OCI-LY7 (cell line): Measurements from ENCODE around the gene NDOR1. TPM values are rescaled to one million over a fixed set of nuclear protein-coding genes. Genes with fewer than 3 reads are reported as not detected.

Source experiments
- BruUV-seq: library from RNA; stranded (reverse); fragments of 400-500 nt; replicated peaks from 2 replicates; lab custom pipeline; 2021; lab: Mats Ljungman, UMichigan
- CTCF ChIA-PET: fragments of 300-600 bp; sonication (Branson Sonifier 250); formaldehyde crosslinking; loops from one replicate; lab custom pipeline; 2022; ENCODE audit warnings: antibody characterized with exemption; ENCODE audit not compliant: unreplicated experiment; lab: Charles Lee
- POLR2A ChIA-PET: fragments of 300-600 bp; sonication (Branson Sonifier 250); formaldehyde crosslinking; loops from one replicate; lab custom pipeline; 2022; ENCODE audit warnings: antibody characterized with exemption; lab: Charles Lee
- DNase-seq: peaks from one replicate; pipeline ENCODE4 v3.0.0-alpha.2; 2015; ENCODE audit warnings: low spot score
- H2AFZ ChIP-seq: fragments of 200-600 bp; sonication (generic), shearing (Covaris generic); 2 replicates; pipeline ENCODE4 v1.6.1; 2014; ENCODE audit warnings: mild to moderate bottlenecking, antibody characterized with exemption, low read length, moderate library complexity
- H3K27ac ChIP-seq: fragments of 200-600 bp; sonication (generic); 2 replicates; pipeline ENCODE4 v1.5.1; 2014; ENCODE audit warnings: mixed run types, low read depth, mild to moderate bottlenecking, moderate library complexity, low read length, inconsistent platforms; ENCODE audit not compliant: poor library complexity, severe bottlenecking
- H3K36me3 ChIP-seq: fragments of 200-600 bp; sonication (generic); 2 replicates; pipeline ENCODE4 v1.6.1; 2014; ENCODE audit warnings: mild to moderate bottlenecking, antibody characterized with exemption, low read length, moderate library complexity, mixed read lengths; ENCODE audit not compliant: insufficient read depth
- H3K4me1 ChIP-seq: fragments of 200-600 bp; sonication (generic); 2 replicates; pipeline ENCODE4 v1.5.1; 2014; ENCODE audit warnings: mild to moderate bottlenecking, low read length; ENCODE audit not compliant: insufficient read depth, poor library complexity, severe bottlenecking
- H3K4me2 ChIP-seq: fragments of 200-600 bp; sonication (generic); 2 replicates; pipeline ENCODE4 v1.6.1; 2014; ENCODE audit warnings: mild to moderate bottlenecking, low read length
- H3K4me3 ChIP-seq: fragments of 200-600 bp; sonication (generic); 2 replicates; pipeline ENCODE4 v1.5.1; 2014; ENCODE audit warnings: mild to moderate bottlenecking, low read depth, low read length; ENCODE audit not compliant: poor library complexity, severe bottlenecking
- H3K79me2 ChIP-seq: fragments of 200-600 bp; sonication (generic); 2 replicates; pipeline ENCODE4 v1.6.1; 2016; ENCODE audit warnings: low read depth, mild to moderate bottlenecking, low read length, moderate library complexity, mixed read lengths; ENCODE audit not compliant: insufficient read depth
- H3K9me2 ChIP-seq: fragments of 200-600 bp; sonication (generic); 2 replicates; pipeline ENCODE4 v1.6.1; 2016; ENCODE audit warnings: mild to moderate bottlenecking, low read length, mixed read lengths; ENCODE audit not compliant: insufficient read depth
- H3K9me3 ChIP-seq: fragments of 200-600 bp; sonication (generic); 2 replicates; pipeline ENCODE4 v1.6.1; 2014; ENCODE audit warnings: mild to moderate bottlenecking, mixed run types, low read length, mixed read lengths
- H4K20me1 ChIP-seq: fragments of 200-600 bp; sonication (generic); 2 replicates; pipeline ENCODE4 v1.6.1; 2014; ENCODE audit warnings: mild to moderate bottlenecking, antibody characterized with exemption, low read length, moderate library complexity, mixed read lengths; ENCODE audit not compliant: insufficient read depth
- EZH2phosphoT487 ChIP-seq: fragments of 200-600 bp; sonication (generic); IDR thresholded peaks from 2 replicates; pipeline ENCODE4 v1.6.1; 2018; ENCODE audit warnings: low read depth, borderline replicate concordance, mild to moderate bottlenecking, mixed run types, antibody characterized with exemption, low read length, moderate library complexity, mixed read lengths
- intact Hi-C: fragments of 100-400 bp; cut with micrococcal nuclease; formaldehyde crosslinking; loops from one replicate; pipeline ENCODE4 v1.10.0; 2022; ENCODE audit not compliant: unreplicated experiment
- total RNA-seq, 2 experiments: library from RNA; depleted of rRNA in 1 of 2; stranded (reverse); fragments of >200 nt in 1 of 2; shearing (Covaris generic) in 1 of 2; gene quantifications; 2 replicates each; pipeline ENCODE4 v1.2.3, GENCODE V29; 2014 to 2022
- TF ChIP-seq, protein P1 (sequence below): fragments of 200-600 bp; sonication (generic); conservative IDR thresholded peaks from 2 replicates; pipeline ENCODE4 v1.5.1; 2014; ENCODE audit warnings: mild to moderate bottlenecking, antibody characterized with exemption, low read length, moderate library complexity, mixed read lengths

Gene NDOR1
- total RNA-seq, 2 experiments from 2014 or later: 30.4 to 61.9 TPM

DNA sequence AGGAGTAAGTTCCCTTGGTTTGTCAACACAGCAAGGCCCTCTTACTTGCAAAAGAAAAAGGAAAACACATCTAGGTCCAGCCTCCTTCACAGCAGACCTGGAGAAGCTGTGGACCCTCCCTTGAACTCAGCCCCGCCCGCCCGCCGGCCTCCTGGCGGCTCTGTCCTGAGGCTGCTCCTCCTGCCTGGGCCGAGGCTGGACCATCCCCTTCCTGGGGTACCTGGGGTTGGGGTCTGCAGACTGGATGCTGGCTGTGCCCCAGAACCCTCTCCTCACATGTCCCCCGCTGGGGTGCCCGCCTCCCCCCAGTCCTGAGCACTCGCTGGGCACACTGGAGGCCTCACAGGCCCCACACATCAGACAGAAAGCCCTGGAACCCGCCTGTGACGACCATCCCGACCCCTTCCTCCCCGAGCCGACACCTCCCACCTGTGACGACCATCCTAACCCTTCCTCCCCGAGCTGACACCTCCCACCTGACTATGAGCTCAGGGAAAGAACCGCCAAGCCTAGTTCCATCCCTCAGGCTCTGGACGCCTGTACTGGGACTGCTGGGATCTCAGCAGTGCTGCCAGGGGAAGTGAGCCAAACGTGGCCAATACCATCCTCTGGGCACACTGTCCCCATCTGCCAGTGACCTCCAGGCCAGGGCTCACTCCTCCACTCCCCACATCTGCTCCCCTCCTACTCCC lies 26.4 kb upstream of the NDOR1 start:
- ChIA-PET POLR2A (no interaction called here), CTCF (no interaction called here)
- BruUV-seq: no TSS peak
- no peak for DNase-seq
- H3K4me2 ChIP-seq: no peak overlapping the region
- no peak overlapping the region for H2AFZ ChIP-seq
- H4K20me1 ChIP-seq: no peaks in the 10 kb centered on the region; the same call in 1 of the 2 replicates
- H3K9me3 ChIP-seq: no peaks in the 10 kb centered on the region
- intact Hi-C loops: no loop called here
- H3K9me2 ChIP-seq: no peaks in the 10 kb centered on the region
- no peak overlapping the region for H3K27ac ChIP-seq
- TF ChIP-seq, protein P1, sequence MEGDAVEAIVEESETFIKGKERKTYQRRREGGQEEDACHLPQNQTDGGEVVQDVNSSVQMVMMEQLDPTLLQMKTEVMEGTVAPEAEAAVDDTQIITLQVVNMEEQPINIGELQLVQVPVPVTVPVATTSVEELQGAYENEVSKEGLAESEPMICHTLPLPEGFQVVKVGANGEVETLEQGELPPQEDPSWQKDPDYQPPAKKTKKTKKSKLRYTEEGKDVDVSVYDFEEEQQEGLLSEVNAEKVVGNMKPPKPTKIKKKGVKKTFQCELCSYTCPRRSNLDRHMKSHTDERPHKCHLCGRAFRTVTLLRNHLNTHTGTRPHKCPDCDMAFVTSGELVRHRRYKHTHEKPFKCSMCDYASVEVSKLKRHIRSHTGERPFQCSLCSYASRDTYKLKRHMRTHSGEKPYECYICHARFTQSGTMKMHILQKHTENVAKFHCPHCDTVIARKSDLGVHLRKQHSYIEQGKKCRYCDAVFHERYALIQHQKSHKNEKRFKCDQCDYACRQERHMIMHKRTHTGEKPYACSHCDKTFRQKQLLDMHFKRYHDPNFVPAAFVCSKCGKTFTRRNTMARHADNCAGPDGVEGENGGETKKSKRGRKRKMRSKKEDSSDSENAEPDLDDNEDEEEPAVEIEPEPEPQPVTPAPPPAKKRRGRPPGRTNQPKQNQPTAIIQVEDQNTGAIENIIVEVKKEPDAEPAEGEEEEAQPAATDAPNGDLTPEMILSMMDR: no peak
- no peak for TF ChIP-seq EZH2phosphoT487
- H3K79me2 ChIP-seq: no peaks in the 10 kb centered on the region
- H3K4me3 ChIP-seq: no peak overlapping the region
- no peaks in the 10 kb centered on the region for H3K4me1 ChIP-seq
- H3K36me3 ChIP-seq: peaks cover 54% of the 10 kb centered on the region

DNA sequence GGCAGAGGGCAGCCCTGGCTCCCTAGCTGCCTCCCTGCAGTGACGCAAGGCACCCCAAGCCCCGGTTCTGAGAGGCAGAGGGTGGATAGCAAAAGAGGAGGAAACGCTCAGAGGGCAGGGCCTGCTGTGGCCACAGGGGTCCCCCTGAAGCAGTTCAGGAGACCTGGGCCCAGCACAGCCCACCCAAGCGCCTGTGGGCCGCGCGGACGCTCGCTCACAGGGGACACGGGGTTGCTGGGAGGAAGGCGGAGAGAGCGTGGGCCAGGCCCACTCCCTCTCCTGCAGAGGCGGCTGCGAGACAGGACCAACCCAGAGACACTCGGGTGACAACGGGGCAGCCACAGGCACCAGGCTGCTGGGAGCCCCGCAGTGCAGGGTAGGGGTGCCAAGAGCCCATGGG lies 25.7 kb upstream of the NDOR1 start:
- Histone ChIP-seq H3K27ac (no peak overlapping the region), H4K20me1 (no peaks in the 10 kb centered on the region; the same call in 1 of the 2 replicates), H3K79me2 (no peaks in the 10 kb centered on the region), H3K4me2 (no peak overlapping the region), H3K9me2 (no peaks in the 10 kb centered on the region), H3K4me3 (no peak overlapping the region), H3K36me3 (peaks cover 58% of the 10 kb centered on the region), H2AFZ (no peak overlapping the region), H3K4me1 (no peaks in the 10 kb centered on the region), H3K9me3 (no peaks in the 10 kb centered on the region)
- no TSS peak for BruUV-seq
- TF ChIP-seq EZH2phosphoT487: no peak
- TF ChIP-seq, protein P1: no peak
- no peak for DNase-seq
- CTCF ChIA-PET: no interaction called here
- POLR2A ChIA-PET: no interaction called here
- intact Hi-C loops: no loop called here

- Histone ChIP-seq H3K79me2 (no peaks in the 10 kb centered on the region), H4K20me1 (no peaks in the 10 kb centered on the region; the same call in 1 of the 2 replicates), H3K4me2 (no peak overlapping the region), H3K9me2 (no peaks in the 10 kb centered on the region), H3K27ac (no peak overlapping the region), H3K36me3 (peaks cover 62% of the 10 kb centered on the region), H3K9me3 (no peaks in the 10 kb centered on the region), H3K4me1 (no peaks in the 10 kb centered on the region), H2AFZ (no peak overlapping the region), H3K4me3 (no peak overlapping the region)
- no peak for DNase-seq
- POLR2A ChIA-PET: no interaction called here
- CTCF ChIA-PET: no interaction called here
- TF ChIP-seq, protein P1: no peak
- TF ChIP-seq EZH2phosphoT487: no peak
- intact Hi-C loops: no loop called here
- no TSS peak for BruUV-seq
Observed at GRCh38 chr9:137180491-137180890, 25.0 kb upstream of the NDOR1 start.
